Effector memory CD4-positive, alpha-beta T cell (primary cell): ENCODE measurements around the gene EFEMP1.

Source experiments
- DNase-seq, 3 donors: peaks; one replicate each; pipeline ENCODE4 v3.0.0-alpha.2; 2020
- H3K27ac ChIP-seq: 2 replicates; pipeline ENCODE4 v1.7.0; 2013; ENCODE audit warnings: mild to moderate bottlenecking, low read length, moderate library complexity; ENCODE audit not compliant: insufficient read depth, poor library complexity, severe bottlenecking
- H3K27me3 ChIP-seq: replicated peaks from 2 replicates; pipeline ENCODE4 v1.7.0; 2013; ENCODE audit warnings: mild to moderate bottlenecking, low read length; ENCODE audit not compliant: insufficient read depth, control insufficient read depth, poor library complexity, severe bottlenecking
- H3K36me3 ChIP-seq: 2 replicates; pipeline ENCODE4 v1.7.0; 2013; ENCODE audit warnings: mild to moderate bottlenecking, low read length, moderate library complexity; ENCODE audit not compliant: control insufficient read depth, insufficient read depth
- H3K4me1 ChIP-seq: 2 replicates; pipeline ENCODE4 v1.7.0; 2013; ENCODE audit warnings: low read length, mild to moderate bottlenecking; ENCODE audit not compliant: control insufficient read depth, insufficient read depth, poor library complexity, severe bottlenecking
- H3K4me3 ChIP-seq: 2 replicates; pipeline ENCODE4 v1.7.0; 2013; ENCODE audit warnings: low read length, low read depth, mild to moderate bottlenecking; ENCODE audit not compliant: insufficient read depth, poor library complexity, severe bottlenecking
- H3K9me3 ChIP-seq: 2 replicates; pipeline ENCODE4 v1.7.0; 2013; ENCODE audit warnings: mild to moderate bottlenecking, low read length, moderate library complexity; ENCODE audit not compliant: control insufficient read depth

EFEMP1 gene

GRCh38 chr2:55875434-55876135 lies 48.0 kb downstream of the EFEMP1 start:
- H3K4me3 ChIP-seq: no peak overlapping the region
- DNase-seq: no peak
- no peaks in the 10 kb centered on the region for H3K27me3 ChIP-seq
- H3K4me1 ChIP-seq: no peaks in the 10 kb centered on the region
- no peaks in the 10 kb centered on the region for H3K36me3 ChIP-seq
- H3K9me3 ChIP-seq: no peaks in the 10 kb centered on the region
- no peak overlapping the region for H3K27ac ChIP-seq

GRCh38 chr2:55874338-55874737 lies 49.2 kb downstream of the EFEMP1 start:
- no peak overlapping the region for H3K4me3 ChIP-seq
- DNase-seq: no peak
- H3K4me1 ChIP-seq: no peaks in the 10 kb centered on the region
- H3K9me3 ChIP-seq: no peaks in the 10 kb centered on the region
- no peak overlapping the region for H3K27ac ChIP-seq
- H3K36me3 ChIP-seq: no peaks in the 10 kb centered on the region
- H3K27me3 ChIP-seq: no peaks in the 10 kb centered on the region

GRCh38 chr2:55871637-55872036 lies 51.9 kb downstream of the EFEMP1 start:
- no peak for DNase-seq
- H3K4me1 ChIP-seq: no peaks in the 10 kb centered on the region
- no peak overlapping the region for H3K4me3 ChIP-seq
- no peak overlapping the region for H3K27ac ChIP-seq
- no peaks in the 10 kb centered on the region for H3K36me3 ChIP-seq
- H3K27me3 ChIP-seq: no peaks in the 10 kb centered on the region
- no peaks in the 10 kb centered on the region for H3K9me3 ChIP-seq

DNA sequence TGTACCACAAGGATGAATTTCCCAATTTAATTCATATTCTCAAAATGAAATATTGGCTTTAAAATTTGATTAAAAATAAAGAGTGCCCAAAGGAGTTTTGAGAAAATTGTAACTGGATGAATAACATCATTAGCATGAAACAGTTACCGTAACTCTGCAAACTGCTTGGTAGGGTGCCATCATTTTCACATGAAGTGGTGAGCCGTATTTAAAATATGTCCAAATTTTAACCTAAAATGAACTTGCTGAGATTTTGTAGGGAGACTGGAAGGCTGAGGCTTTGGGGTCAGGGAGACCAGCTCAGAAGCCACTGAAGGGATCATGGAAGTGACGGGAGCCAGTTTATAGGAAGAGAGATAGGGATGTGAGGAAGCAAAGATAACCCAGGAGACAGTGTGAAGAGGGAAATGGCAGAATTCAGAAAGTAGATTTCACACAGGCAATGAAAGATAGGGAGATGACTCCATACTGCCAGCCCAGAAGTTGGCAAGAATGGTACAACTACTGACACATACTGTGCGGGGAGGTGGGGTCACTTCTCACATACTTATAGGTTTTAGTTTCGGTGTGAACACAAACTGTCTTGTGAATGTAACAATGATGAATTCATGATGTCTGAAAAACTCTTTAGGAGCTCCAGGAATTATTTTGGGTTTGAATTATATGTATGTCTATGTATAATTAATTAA lies 53.8 kb downstream of the EFEMP1 start:
- Histone ChIP-seq H3K9me3 (no peaks in the 10 kb centered on the region), H3K36me3 (no peaks in the 10 kb centered on the region), H3K4me3 (no peak overlapping the region), H3K27ac (no peak overlapping the region), H3K4me1 (no peaks in the 10 kb centered on the region), H3K27me3 (no peaks in the 10 kb centered on the region)
- no peak for DNase-seq

DNA sequence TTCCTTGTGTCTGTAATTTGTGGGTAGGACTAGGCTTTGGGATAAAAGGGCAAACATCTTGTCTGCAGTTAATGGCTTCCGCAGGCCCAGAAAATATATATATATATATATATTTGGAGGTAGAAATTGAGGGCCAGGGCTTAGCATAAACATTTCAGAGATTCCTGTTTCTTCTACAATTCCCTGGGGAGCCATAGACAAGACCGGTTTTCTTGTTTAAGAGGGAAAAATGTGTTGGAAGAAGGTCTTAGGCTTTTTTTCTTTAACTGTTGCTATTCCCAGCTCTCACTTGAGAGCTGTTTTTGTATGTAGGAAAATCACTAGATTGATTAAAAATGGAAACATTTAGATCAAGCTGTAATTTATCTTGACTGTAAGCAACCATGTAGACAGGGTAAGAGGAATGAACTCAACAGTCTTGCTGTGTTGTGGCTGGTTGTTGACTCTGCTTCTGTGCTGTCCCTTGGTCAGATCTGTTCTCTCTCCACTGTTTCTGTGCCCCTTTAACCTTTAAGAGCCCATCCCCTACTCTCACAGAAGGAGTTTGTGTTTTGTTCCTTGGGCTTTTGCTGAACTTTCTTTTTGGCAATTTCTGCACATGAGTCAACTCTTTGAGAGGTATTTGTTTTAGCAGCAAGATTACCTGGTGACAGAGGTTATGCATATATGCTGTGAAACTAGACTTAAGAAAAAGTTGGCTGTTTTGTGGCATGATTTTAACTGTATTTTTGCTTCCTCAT lies 58.3 kb downstream of the EFEMP1 start:
- no peak overlapping the region for H3K27ac ChIP-seq

DNA sequence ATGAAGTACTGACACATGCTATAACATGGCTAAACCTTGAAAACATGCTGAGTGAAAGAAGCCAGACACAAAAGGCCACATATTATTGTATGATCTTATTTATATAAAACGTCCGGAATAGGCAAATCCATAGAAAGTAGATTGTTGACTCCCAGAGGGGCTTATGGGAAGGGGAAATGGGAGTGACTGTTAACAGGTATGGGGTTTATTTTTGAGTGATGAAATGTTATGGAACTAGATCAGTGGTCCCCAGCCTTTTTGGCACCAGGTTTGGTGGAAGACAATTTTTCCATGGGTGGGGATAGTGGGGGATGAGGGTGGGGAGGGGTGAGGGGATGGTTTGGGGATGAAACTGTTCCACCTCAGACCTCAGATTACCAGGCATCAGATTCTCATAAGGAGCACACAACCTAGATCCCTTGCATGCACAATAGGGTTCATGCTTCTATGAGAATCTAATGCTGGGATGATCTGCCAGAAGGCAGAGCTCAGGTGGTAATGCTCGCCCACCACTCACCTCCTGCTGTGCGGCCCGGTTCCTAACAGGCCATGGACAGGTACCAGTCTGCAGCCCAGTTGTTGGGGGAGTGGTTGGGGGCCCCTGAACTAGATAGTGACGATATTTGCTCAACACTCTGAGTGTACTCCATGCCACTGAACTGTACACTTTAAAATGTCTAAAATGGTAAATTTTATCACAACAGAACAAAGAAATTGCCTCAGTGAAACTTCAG lies 59.1 kb downstream of the EFEMP1 start:
- H3K9me3 ChIP-seq: no peaks in the 10 kb centered on the region
- H3K4me3 ChIP-seq: no peak overlapping the region
- no peak for DNase-seq
- H3K27me3 ChIP-seq: no peaks in the 10 kb centered on the region
- no peaks in the 10 kb centered on the region for H3K4me1 ChIP-seq
- no peaks in the 10 kb centered on the region for H3K36me3 ChIP-seq
- H3K27ac ChIP-seq: no peak overlapping the region

More for the DNA sequence above, 58.3 kb downstream of the EFEMP1 start:
- Histone ChIP-seq H3K4me3 (no peak overlapping the region), H3K27me3 (no peaks in the 10 kb centered on the region), H3K36me3 (no peaks in the 10 kb centered on the region), H3K4me1 (no peaks in the 10 kb centered on the region), H3K9me3 (no peaks in the 10 kb centered on the region)
- DNase-seq: no peak

GRCh38 chr2:55862673-55863390 lies 60.8 kb downstream of the EFEMP1 start:
- DNase-seq: no peak
- Histone ChIP-seq H3K27ac (no peak overlapping the region), H3K36me3 (no peaks in the 10 kb centered on the region), H3K27me3 (no peaks in the 10 kb centered on the region), H3K9me3 (no peaks in the 10 kb centered on the region), H3K4me1 (no peaks in the 10 kb centered on the region), H3K4me3 (no peak overlapping the region)

DNA sequence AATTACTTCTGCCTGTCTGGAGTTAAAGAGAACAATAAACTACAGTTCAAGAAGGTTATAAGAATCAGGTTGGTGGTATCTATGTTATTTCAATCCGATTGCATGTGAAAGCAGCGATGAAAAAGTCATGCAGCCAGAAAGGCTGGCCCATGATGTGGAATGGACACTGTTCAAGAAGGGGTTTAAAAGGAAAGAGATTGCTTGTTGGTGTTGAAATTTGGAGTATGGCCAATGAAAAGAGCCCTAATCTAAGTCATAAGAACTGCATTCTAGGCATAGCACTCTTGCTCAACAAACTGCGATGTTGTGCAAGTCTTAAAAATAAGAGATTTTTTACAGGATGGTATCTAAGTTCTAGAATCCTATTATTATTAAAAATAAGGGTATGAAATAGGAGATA lies 61.3 kb downstream of the EFEMP1 start:
- H3K27ac ChIP-seq: no peak overlapping the region
- DNase-seq: no peak

GRCh38 chr2:55861733-55862132 lies 61.8 kb downstream of the EFEMP1 start:
- Histone ChIP-seq H3K4me1 (no peaks in the 10 kb centered on the region), H3K9me3 (no peaks in the 10 kb centered on the region), H3K27me3 (no peaks in the 10 kb centered on the region), H3K36me3 (no peaks in the 10 kb centered on the region), H3K4me3 (no peak overlapping the region), H3K27ac (no peak overlapping the region)
- DNase-seq: no peak

More for the DNA sequence above, 61.3 kb downstream of the EFEMP1 start:
- no peaks in the 10 kb centered on the region for H3K4me1 ChIP-seq
- no peaks in the 10 kb centered on the region for H3K36me3 ChIP-seq
- H3K4me3 ChIP-seq: no peak overlapping the region
- H3K9me3 ChIP-seq: no peaks in the 10 kb centered on the region
- no peaks in the 10 kb centered on the region for H3K27me3 ChIP-seq
